HG03175 (cell line): ENCODE data around the gene ZNHIT1.
A peak's percentile ranks its signal among the peaks of the same experiment; 100 is the strongest.

Experiments
- ATAC-seq: cut with Tn5 transposase; IDR thresholded peaks from one replicate; pipeline ENCODE4 v1.9.1; 2021; ENCODE audit warnings: mild to moderate bottlenecking, moderate library complexity; ENCODE audit not compliant: unreplicated experiment

The ZNHIT1 gene

DNA sequence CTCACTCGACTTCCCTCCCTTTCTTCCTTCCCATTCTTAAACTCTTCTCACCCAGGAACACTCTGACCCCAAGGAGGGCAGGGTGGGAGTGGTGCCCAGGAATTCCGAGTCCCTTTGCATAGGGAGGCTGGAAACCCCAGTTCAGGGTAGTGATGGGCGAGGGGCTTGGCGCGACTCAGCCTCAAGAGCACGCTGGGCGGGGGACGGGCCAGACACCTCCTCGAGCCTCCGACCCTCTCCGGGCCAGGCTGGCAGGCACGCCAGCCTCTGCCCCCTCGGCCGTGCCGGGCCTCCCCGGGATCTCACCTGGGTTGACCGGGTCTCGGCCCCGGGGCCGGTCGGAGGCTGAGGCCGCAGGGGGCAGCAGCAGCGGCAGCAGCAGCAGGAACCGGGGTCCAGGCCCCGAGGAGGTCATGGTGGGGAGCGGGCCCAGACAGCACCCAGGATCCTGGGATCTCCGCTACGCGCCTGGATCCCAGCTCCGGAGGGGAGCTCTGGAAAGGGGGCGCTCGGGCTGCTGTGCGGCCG lies 1.0 kb upstream of the ZNHIT1 start:
- ATAC-seq = peak; percentile 21

GRCh38 chr7:101218236-101219125 lies 516 bp downstream of the ZNHIT1 start:
- peak; percentile 13 for ATAC-seq

DNA sequence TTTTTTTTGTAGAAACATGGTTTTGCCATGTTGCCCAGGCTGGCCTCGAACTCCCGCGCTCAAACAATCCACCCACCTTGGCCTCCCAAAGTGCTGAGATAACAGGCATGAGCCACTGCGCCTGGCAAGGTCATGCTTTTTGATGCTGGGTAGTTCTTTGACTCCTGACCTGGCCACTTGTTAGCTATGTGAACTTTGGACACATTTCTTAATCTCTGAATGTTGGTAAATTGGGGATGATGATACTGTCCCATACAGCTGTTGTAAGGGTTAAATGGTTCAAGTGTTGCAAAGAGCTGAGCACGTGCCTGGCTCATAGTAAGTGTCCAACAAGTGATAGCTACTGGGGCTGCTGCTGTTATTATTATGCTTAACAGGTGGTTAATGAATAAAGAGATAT lies 2.3 kb downstream of the ZNHIT1 start:
- no peak for ATAC-seq

DNA sequence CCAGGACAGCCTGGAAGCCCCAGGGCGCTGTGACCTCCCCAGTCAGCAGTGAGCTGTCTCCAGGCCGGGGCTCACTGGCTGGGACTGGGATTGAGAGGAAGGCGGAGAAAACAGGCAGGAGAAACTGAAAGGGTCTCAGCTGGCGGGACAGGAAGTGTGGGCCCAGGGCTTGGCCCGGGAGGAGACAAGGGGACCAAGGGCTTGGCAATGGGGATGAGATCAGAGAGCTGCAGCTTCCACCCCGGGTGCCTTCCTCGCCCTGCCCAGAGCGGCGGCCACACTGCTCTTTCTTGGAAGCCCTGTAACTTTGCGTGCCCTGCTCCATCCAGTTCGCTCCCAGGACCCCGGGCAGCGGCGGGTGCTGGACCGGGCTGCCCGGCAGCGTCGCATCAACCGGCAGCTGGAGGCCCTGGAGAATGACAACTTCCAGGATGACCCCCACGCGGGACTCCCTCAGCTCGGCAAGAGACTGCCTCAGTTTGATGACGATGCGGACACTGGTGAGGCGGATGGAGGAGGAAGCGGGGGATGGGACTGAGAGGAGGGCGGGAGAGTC lies 4.4 kb downstream of the ZNHIT1 start:
- no peak for ATAC-seq

DNA sequence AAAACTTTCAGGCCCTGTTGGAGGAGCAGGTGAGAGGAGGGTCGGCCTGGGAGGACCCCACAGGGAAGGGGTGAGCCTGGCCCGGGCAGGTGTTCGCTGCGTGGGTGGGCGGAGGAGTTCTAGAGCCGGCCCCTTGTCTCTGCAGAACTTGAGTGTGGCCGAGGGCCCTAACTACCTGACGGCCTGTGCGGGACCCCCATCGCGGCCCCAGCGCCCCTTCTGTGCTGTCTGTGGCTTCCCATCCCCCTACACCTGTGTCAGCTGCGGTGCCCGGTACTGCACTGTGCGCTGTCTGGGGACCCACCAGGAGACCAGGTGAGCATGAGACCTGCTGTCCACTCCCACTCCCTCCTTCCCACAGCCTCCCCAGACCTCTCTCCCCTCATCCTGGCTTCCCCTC lies 5.6 kb downstream of the ZNHIT1 start:
- no peak for ATAC-seq

GRCh38 chr7:101225650-101226049 lies 7.7 kb downstream of the ZNHIT1 start:
- ATAC-seq = no peak

- no peak for ATAC-seq
These were observed 8.8 kb downstream of the ZNHIT1 start for GRCh38 chr7:101226721-101227120.

GRCh38 chr7:101231644-101232043 lies 13.7 kb downstream of the ZNHIT1 start:
- ATAC-seq = no peak

DNA sequence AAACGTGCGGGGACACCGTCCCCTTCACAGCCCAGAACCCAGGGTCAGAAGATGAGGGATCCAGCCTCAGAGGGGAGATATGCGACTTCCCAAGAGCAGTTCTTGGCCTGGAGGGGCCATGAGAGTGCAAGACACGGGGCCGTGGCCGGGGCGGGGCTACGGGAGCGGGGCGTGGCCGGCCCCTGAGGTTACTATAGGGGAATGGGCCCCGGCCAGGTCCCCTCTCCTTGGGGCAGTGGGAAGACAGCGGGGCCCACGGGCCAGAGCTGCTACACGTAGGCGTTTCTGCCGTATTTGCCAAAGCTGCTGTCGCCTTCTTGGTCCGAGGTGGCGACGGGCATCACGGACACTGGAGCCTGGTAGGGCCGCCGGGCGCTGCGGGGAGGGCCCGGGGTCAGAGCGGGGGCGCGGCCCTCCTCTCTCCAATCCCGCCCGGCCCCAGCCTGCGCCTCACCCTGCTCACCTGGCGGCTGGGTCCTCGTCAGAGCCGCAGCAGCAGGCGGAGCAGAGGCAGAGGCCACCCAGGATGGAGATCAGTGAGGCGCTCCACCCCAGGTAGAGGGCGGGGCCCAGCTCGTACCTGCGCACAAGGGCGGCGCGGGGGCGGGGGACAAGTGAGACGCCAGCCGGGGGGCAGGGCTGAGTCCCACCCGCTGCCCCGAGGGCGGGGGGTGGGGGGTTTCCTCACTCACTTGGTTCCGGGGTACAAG lies 14.3 kb downstream of the ZNHIT1 start:
- ATAC-seq = no peak

DNA sequence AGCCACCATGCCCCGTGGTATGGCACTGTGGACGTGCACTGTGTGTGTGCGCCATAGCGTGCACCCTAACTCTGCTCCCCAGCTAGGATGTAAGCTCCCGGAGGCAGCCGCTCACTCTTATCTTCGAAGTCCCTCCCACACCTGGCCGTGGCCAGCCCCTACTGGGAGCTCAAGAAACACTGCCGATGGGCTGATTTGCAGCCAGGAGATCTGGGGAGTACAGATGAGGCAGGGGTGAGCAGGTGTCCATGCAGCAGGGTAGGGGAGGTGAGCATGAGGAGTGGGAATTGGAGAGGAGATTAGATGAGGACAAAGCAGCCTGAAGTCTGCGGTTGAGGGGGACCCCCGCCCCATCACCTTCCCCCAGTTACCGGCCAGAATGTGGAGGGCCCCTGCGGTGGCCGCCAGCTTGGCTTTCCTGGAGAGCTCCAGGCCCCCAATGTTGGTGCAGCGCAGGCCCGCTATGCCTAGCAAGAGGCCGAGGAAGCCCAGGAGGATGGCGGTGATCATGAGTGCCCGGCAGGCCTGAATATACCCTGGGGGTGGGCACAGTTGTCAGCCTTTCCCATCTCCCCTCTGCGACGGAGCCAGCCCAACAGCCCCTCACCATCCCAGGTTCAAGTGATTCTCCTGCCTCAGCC lies 16.1 kb downstream of the ZNHIT1 start:
- ATAC-seq = no peak

- no peak for ATAC-seq
These were observed 16.7 kb downstream of the ZNHIT1 start for GRCh38 chr7:101234636-101235035.

GRCh38 chr7:101235050-101235449 lies 17.1 kb downstream of the ZNHIT1 start:
- ATAC-seq = no peak

DNA sequence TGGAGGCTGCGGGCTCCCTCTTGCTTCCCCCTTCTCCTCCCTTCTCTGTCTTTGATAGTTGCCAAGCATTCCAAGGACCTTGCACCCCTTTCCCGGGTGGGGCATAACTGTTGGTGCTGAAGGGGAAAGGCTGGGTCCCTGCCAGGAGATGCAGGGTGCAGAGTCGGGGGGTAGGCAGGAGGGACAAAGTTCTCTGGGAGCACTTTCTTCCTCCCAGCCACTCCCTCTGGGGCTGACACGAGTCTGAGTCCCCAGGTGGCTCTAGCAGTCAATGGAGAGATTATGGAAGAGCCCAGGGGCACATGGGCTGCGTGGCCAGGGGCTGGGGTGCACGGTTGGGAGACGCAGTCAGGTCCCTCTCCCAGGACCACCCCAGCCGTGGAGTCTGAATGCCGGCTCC lies 17.6 kb downstream of the ZNHIT1 start:
- no peak for ATAC-seq

GRCh38 chr7:101236292-101236835 lies 18.4 kb downstream of the ZNHIT1 start:
- no peak for ATAC-seq

GRCh38 chr7:101237206-101238067 lies 19.5 kb downstream of the ZNHIT1 start, which contains the start of gene CLDN15:
Gene CLDN15 (minus strand): TSS chr7:101237802. CDS start chr7:101237581, 221 bp downstream.
- ATAC-seq = no peak

DNA sequence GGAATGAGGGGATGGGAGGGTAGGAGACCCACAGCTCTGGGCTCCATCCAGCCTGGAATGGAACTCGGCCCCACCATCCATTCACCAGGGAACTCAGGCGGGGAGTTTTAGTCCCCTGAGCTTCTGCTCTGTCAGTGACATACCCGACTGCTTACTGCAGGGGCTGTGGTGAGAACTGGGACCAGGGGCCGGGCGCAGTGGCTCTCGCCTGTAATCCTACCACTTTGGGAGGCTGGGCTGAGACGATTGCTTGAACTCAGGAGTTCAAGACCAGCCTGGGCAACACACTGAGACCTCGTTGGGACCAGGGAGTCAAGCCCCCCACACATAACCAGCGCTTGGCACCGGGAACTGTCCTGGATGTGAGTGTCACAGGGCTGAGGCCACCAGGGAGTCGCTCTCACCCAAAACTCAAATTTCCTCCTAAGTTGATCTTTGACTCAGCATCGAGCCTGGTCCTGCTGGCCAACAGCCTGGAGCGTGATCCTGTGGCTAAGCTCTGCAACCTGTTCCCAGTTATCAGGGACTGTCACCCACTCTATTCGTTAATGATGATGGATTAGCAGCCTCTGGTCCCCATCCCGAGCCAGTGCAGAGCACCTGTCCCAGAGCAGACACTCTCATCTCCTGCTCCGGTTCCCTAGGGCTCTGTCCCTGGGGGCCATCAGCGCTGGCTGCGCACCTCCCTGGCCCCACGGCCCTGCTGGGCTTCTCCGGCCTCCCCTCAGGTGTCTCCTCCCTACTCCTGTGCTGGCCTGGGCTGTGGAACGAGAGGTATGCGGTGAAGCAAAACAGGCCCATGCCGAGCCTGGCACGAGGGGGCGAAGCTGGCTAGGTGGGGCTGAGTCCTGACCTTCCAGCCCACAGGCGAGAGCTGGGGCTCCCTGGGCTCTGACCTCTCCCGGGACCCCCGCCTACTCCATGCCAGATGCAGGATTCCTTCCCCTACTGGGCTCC lies 20.5 kb downstream of the ZNHIT1 start:
- ATAC-seq = no peak

GRCh38 chr7:101239191-101239950 lies 21.4 kb downstream of the ZNHIT1 start:
- ATAC-seq = no peak

DNA sequence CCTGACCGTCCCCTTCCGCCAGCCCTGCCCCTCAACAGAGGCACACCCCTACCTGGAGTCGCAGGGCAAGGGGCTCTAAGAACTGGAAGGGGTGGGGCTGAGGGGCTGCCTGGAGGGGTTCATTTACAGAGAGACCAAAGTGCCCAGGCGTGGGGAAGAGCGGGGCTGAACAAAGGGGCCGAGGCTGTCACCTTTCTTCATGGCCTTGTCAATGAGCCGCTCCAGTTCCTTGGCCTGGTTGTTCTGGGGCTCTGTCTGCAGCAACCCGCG lies 21.9 kb downstream of the ZNHIT1 start:
- no peak for ATAC-seq
